ENCODE measurements around the gene EIF5B.
"Not testable (repeated sequence)": the region's sequence is repeated elsewhere in the genome, so short reads cannot be mapped to it uniquely, and the experiment has no call there.

DNA sequence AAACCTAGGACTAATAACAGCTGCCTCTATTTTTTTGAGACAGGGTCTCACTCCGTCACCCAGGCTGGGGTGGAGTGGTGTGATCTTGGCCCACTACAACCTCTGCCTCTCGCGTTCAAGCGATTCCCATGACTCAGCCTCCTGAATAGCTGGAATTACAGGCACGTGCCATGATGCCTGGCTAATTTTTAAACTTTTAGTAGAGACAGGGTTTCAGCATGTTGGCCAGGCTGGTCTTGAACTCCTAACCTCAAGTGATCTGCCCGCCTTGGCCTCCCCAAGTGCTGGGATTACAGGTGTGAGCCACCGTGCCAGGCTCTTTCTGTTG is 19.4 kb upstream of the EIF5B start:
- TF ChIP-seq POLR2A, EP300 (IDR thresholded peaks at IDR 0.05): not testable (repeated sequence)
- TF ChIP-seq, protein P1, sequence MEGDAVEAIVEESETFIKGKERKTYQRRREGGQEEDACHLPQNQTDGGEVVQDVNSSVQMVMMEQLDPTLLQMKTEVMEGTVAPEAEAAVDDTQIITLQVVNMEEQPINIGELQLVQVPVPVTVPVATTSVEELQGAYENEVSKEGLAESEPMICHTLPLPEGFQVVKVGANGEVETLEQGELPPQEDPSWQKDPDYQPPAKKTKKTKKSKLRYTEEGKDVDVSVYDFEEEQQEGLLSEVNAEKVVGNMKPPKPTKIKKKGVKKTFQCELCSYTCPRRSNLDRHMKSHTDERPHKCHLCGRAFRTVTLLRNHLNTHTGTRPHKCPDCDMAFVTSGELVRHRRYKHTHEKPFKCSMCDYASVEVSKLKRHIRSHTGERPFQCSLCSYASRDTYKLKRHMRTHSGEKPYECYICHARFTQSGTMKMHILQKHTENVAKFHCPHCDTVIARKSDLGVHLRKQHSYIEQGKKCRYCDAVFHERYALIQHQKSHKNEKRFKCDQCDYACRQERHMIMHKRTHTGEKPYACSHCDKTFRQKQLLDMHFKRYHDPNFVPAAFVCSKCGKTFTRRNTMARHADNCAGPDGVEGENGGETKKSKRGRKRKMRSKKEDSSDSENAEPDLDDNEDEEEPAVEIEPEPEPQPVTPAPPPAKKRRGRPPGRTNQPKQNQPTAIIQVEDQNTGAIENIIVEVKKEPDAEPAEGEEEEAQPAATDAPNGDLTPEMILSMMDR (IDR thresholded peaks at IDR 0.05): not testable (repeated sequence)

All from tibial nerve (tissue), 4 donors.